ENCODE data around the gene MAPK9.
"Not testable (repeated sequence)": the region's sequence is repeated elsewhere in the genome, so short reads cannot be mapped to it uniquely, and the experiment has no call there.

Gene MAPK9

GRCh38 chr5:180215783-180216630 lies 75.9 kb downstream of the MAPK9 start:
- FAIRE-seq (no peak), DNase-seq (ENCODE audit: insufficient read length) (no peak)
- TF ChIP-seq TAF1 (IDR thresholded peaks at IDR 0.05; ENCODE audit: borderline replicate concordance, low read depth, low read length) (no peak), POLR2A (IDR thresholded peaks at IDR 0.05; ENCODE audit: low read depth, low read length) (no peak), POLR2AphosphoS5 (IDR thresholded peaks at IDR 0.05; ENCODE audit: low read depth, low read length) (no peak)

- DNase-seq (ENCODE audit: insufficient read length) (no peak), FAIRE-seq (no peak)
- no peak for TF ChIP-seq TAF1 (IDR thresholded peaks at IDR 0.05; ENCODE audit: borderline replicate concordance, low read depth, low read length)
Observed at GRCh38 chr5:180214870-180215770, 76.8 kb downstream of the MAPK9 start.

- no peak for FAIRE-seq
- TF ChIP-seq POLR2A (IDR thresholded peaks at IDR 0.05; ENCODE audit: low read depth, low read length) (no peak), TAF1 (IDR thresholded peaks at IDR 0.05; ENCODE audit: borderline replicate concordance, low read depth, low read length) (no peak), POLR2AphosphoS5 (IDR thresholded peaks at IDR 0.05; ENCODE audit: low read depth, low read length) (no peak)
- no peak for DNase-seq (ENCODE audit: insufficient read length)
Observed at GRCh38 chr5:180213657-180214207, 78.2 kb downstream of the MAPK9 start.

- no peak for TF ChIP-seq TAF1 (IDR thresholded peaks at IDR 0.05; ENCODE audit: borderline replicate concordance, low read depth, low read length)
- TF ChIP-seq POLR2A (IDR thresholded peaks at IDR 0.05; ENCODE audit: low read depth, low read length): no peak
- TF ChIP-seq POLR2AphosphoS5 (IDR thresholded peaks at IDR 0.05; ENCODE audit: low read depth, low read length): no peak
- no peak for FAIRE-seq
Observed at GRCh38 chr5:180213256-180213600, 78.7 kb downstream of the MAPK9 start.

GRCh38 chr5:180212363-180213255 lies 79.3 kb downstream of the MAPK9 start:
- DNase-seq (ENCODE audit: insufficient read length) (no peak), FAIRE-seq (no peak)
- TF ChIP-seq TAF1 (IDR thresholded peaks at IDR 0.05; ENCODE audit: borderline replicate concordance, low read depth, low read length): no peak
- TF ChIP-seq POLR2AphosphoS5 (IDR thresholded peaks at IDR 0.05; ENCODE audit: low read depth, low read length): no peak
- no peak for TF ChIP-seq POLR2A (IDR thresholded peaks at IDR 0.05; ENCODE audit: low read depth, low read length)

More at GRCh38 chr5:180213256-180213600, 78.7 kb downstream of the MAPK9 start:
- DNase-seq (ENCODE audit: insufficient read length): no peak

- FAIRE-seq (no peak), DNase-seq (ENCODE audit: insufficient read length) (no peak)
- no peak for TF ChIP-seq TAF1 (IDR thresholded peaks at IDR 0.05; ENCODE audit: borderline replicate concordance, low read depth, low read length)
- no peak for TF ChIP-seq POLR2A (IDR thresholded peaks at IDR 0.05; ENCODE audit: low read depth, low read length)
- no peak for TF ChIP-seq POLR2AphosphoS5 (IDR thresholded peaks at IDR 0.05; ENCODE audit: low read depth, low read length)
Observed at GRCh38 chr5:180211761-180212035, 80.2 kb downstream of the MAPK9 start.

GRCh38 chr5:180210961-180211760 lies 80.7 kb downstream of the MAPK9 start:
- FAIRE-seq (no peak), DNase-seq (ENCODE audit: insufficient read length) (no peak)
- TF ChIP-seq POLR2A (IDR thresholded peaks at IDR 0.05; ENCODE audit: low read depth, low read length) (no peak), POLR2AphosphoS5 (IDR thresholded peaks at IDR 0.05; ENCODE audit: low read depth, low read length) (no peak)

- DNase-seq (ENCODE audit: insufficient read length): not testable (repeated sequence)
Observed at GRCh38 chr5:180210077-180210476, 81.8 kb downstream of the MAPK9 start.

GRCh38 chr5:180209137-180209581 lies 82.7 kb downstream of the MAPK9 start, which contains the start of gene RASGEF1C:
TSS of gene RASGEF1C (minus strand) at chr5:180209211. CDS start at chr5:180138052, 71,159 bp downstream.
- FAIRE-seq: no peak
- TF ChIP-seq POLR2A (IDR thresholded peaks at IDR 0.05; ENCODE audit: low read depth, low read length) (no peak), TAF1 (IDR thresholded peaks at IDR 0.05; ENCODE audit: borderline replicate concordance, low read depth, low read length) (no peak), POLR2AphosphoS5 (IDR thresholded peaks at IDR 0.05; ENCODE audit: low read depth, low read length) (no peak)
- peak; percentile 67 for DNase-seq (ENCODE audit: insufficient read length)

More at GRCh38 chr5:180210077-180210476, 81.8 kb downstream of the MAPK9 start:
- FAIRE-seq: not testable (repeated sequence)

GRCh38 chr5:180208435-180209081 lies 83.3 kb downstream of the MAPK9 start:
- no peak for FAIRE-seq
- no peak for TF ChIP-seq TAF1 (IDR thresholded peaks at IDR 0.05; ENCODE audit: borderline replicate concordance, low read depth, low read length)
- TF ChIP-seq POLR2AphosphoS5 (IDR thresholded peaks at IDR 0.05; ENCODE audit: low read depth, low read length): no peak
- no peak for TF ChIP-seq POLR2A (IDR thresholded peaks at IDR 0.05; ENCODE audit: low read depth, low read length)
- no peak for DNase-seq (ENCODE audit: insufficient read length)

Data from GM12892 (cell line).